ENCODE measurements around the gene INVS. TPM values are rescaled to one million over a fixed set of nuclear protein-coding genes. Genes with fewer than 3 reads are reported as not detected.

Gene INVS
- total and polyA plus RNA-seq, 2 of the 13 experiments (the other 11 are each of a cell fraction or from before 2014, with no cell fraction given): 11.3 to 16.3 TPM

- TF ChIP-seq, protein P1, sequence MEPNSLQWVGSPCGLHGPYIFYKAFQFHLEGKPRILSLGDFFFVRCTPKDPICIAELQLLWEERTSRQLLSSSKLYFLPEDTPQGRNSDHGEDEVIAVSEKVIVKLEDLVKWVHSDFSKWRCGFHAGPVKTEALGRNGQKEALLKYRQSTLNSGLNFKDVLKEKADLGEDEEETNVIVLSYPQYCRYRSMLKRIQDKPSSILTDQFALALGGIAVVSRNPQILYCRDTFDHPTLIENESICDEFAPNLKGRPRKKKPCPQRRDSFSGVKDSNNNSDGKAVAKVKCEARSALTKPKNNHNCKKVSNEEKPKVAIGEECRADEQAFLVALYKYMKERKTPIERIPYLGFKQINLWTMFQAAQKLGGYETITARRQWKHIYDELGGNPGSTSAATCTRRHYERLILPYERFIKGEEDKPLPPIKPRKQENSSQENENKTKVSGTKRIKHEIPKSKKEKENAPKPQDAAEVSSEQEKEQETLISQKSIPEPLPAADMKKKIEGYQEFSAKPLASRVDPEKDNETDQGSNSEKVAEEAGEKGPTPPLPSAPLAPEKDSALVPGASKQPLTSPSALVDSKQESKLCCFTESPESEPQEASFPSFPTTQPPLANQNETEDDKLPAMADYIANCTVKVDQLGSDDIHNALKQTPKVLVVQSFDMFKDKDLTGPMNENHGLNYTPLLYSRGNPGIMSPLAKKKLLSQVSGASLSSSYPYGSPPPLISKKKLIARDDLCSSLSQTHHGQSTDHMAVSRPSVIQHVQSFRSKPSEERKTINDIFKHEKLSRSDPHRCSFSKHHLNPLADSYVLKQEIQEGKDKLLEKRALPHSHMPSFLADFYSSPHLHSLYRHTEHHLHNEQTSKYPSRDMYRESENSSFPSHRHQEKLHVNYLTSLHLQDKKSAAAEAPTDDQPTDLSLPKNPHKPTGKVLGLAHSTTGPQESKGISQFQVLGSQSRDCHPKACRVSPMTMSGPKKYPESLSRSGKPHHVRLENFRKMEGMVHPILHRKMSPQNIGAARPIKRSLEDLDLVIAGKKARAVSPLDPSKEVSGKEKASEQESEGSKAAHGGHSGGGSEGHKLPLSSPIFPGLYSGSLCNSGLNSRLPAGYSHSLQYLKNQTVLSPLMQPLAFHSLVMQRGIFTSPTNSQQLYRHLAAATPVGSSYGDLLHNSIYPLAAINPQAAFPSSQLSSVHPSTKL (CRISPR knock-in tag; IDR thresholded peaks at IDR 0.05): no peak
- TF ChIP-seq NAIF1 (CRISPR knock-in tag; IDR thresholded peaks at IDR 0.05; ENCODE audit: borderline replicate concordance): no peak
Measured at GRCh38 chr9:100049551-100049950, 49.5 kb upstream of the INVS start (continued).

GRCh38 chr9:100052375-100052774 lies 46.7 kb upstream of the INVS start:
- intact Hi-C loops (cut with micrococcal nuclease; ENCODE audit: unreplicated experiment): no loop called here
- POLR2A ChIA-PET: no interaction called here
- no TSS peak for BruUV-seq (replicated peaks)

More at GRCh38 chr9:100052375-100052774, 46.7 kb upstream of the INVS start:
- no peak overlapping the region for H3K4me3 ChIP-seq (replicated peaks in 1 of 3; ENCODE audit: insufficient read depth in 1 of 3, low read depth in 2 of 3, low read length in 3 of 3)
- in situ Hi-C loops (cut with HindIII; ENCODE audit: extremely low pct_ligation_motif_present, low pct_unique_long_range_greater_than_20kb): no loop called here
- 93% methylated on average over 6 of the region's 6 CpGs for WGBS (ENCODE audit: low lambda C conversion rate)
- no peaks in the 10 kb centered on the region for H3K4me1 ChIP-seq (ENCODE audit: insufficient read depth, low read length)
- no peaks in the 10 kb centered on the region for H4K20me1 ChIP-seq (ENCODE audit: insufficient read depth, low read length)
- DNase-seq (ENCODE audit: low spot score) (no peak), ATAC-seq (no peak), FAIRE-seq (no peak)
- no peak overlapping the region for H3K27ac ChIP-seq (ENCODE audit: extremely low read length, insufficient read depth, low read length)
- no peak overlapping the region for H3K4me2 ChIP-seq (ENCODE audit: low read depth, low read length)
- peaks cover 3 to 13% of the 10 kb centered on the region in 2 experiments; a peak in 3 of 5 replicates for H3K36me3 ChIP-seq (replicated peaks in 1 of 2; ENCODE audit: control insufficient read depth in 1 of 2, insufficient read depth in 2 of 2, low read length in 2 of 2)
- no peak overlapping the region for H3K9ac ChIP-seq (ENCODE audit: insufficient read depth, low read depth, low read length)
- H3K27me3 ChIP-seq (ENCODE audit: control insufficient read depth in 1 of 2, insufficient read depth in 2 of 2, low read length in 2 of 2): no peaks in the 10 kb centered on the region
- CTCF ChIA-PET (ENCODE audit: low intra/inter-chr PET ratio, low total read pairs): no interaction called here
- no peak overlapping the region for H2AFZ ChIP-seq (ENCODE audit: low read length)
- TF ChIP-seq PLRG1 (conservative IDR thresholded peaks at IDR 0.05) (no peak), ELF1 (CRISPR knock-in tag; IDR thresholded peaks at IDR 0.05) (no peak), ZNF704 (CRISPR knock-in tag; IDR thresholded peaks at IDR 0.05; ENCODE audit: borderline replicate concordance) (no peak)
- no peaks in the 10 kb centered on the region for H3K79me2 ChIP-seq (ENCODE audit: insufficient read depth, low read length)
- H3K9me3 ChIP-seq (ENCODE audit: low read length): no peaks in the 10 kb centered on the region

Measured in HepG2 (cell line).